Calu3 (cell line): ENCODE measurements around the gene FAM149A. TPM values are rescaled to one million over a fixed set of nuclear protein-coding genes. Genes with fewer than 3 reads are reported as not detected.
A peak's percentile ranks its signal among the peaks of the same experiment; 100 is the strongest.

Source experiments
- BruUV-seq: library from RNA; stranded (reverse); fragments of 400-500 nt; replicated peaks from 2 replicates; lab custom pipeline; 2021; lab: Mats Ljungman, UMichigan
- CTCF ChIA-PET: fragments of 300-600 bp; sonication (Branson Sonifier 250); formaldehyde crosslinking; loops from one replicate; lab custom pipeline; 2022; ENCODE audit warnings: antibody characterized with exemption; lab: Charles Lee
- DNase-seq: peaks from one replicate; pipeline ENCODE4 v3.0.0; 2022
- H3K27ac Mint-ChIP-seq: one replicate; pipeline ENCODE4 v1.8.0; 2022; ENCODE audit warnings: mixed read lengths; ENCODE audit not compliant: unreplicated experiment
- H3K27me3 Mint-ChIP-seq: one replicate; pipeline ENCODE4 v1.8.0; 2022; ENCODE audit warnings: mixed read lengths; ENCODE audit not compliant: unreplicated experiment
- H3K36me3 Mint-ChIP-seq: one replicate; pipeline ENCODE4 v1.8.0; 2022; ENCODE audit warnings: mild to moderate bottlenecking, moderate library complexity, mixed read lengths; ENCODE audit not compliant: insufficient read depth, unreplicated experiment
- H3K4me1 Mint-ChIP-seq: one replicate; pipeline ENCODE4 v1.8.0; 2022; ENCODE audit warnings: mild to moderate bottlenecking, low read depth, mixed read lengths; ENCODE audit not compliant: unreplicated experiment
- H3K4me3 Mint-ChIP-seq: one replicate; pipeline ENCODE4 v1.8.0; 2022; ENCODE audit warnings: mild to moderate bottlenecking, low read depth, moderate library complexity, mixed read lengths; ENCODE audit not compliant: unreplicated experiment
- H3K9me3 Mint-ChIP-seq: one replicate; pipeline ENCODE4 v1.8.0; 2022; ENCODE audit warnings: low read depth, mixed read lengths; ENCODE audit not compliant: unreplicated experiment
- CTCF ChIP-seq: fragments of 200-600 bp; IDR thresholded peaks from one replicate; pipeline ENCODE4 v1.8.0; 2022; ENCODE audit warnings: antibody characterized with exemption; ENCODE audit not compliant: unreplicated experiment
- intact Hi-C: fragments of 100-400 bp; cut with micrococcal nuclease; formaldehyde crosslinking; loops from one replicate; pipeline ENCODE4 v1.10.0; 2022; ENCODE audit not compliant: unreplicated experiment
- total RNA-seq: library from RNA; stranded (reverse); gene quantifications from 2 replicates; pipeline ENCODE4 v1.2.3, GENCODE V29; 2022

FAM149A gene
- total RNA-seq, 1 experiment from 2014 or later, result 45.5 TPM

- CTCF ChIA-PET, result no interaction called here
- no peak for DNase-seq
- no peaks in the 10 kb centered on the region for H3K9me3 Mint-ChIP-seq
- BruUV-seq, result no TSS peak
- no peak for TF ChIP-seq CTCF
- H3K27ac Mint-ChIP-seq, result no peak overlapping the region
- intact Hi-C loops, result no loop called here
- H3K36me3 Mint-ChIP-seq, result no peaks in the 10 kb centered on the region
- H3K27me3 Mint-ChIP-seq, result no peaks in the 10 kb centered on the region
- peaks cover 13% of the 10 kb centered on the region for H3K4me1 Mint-ChIP-seq
- H3K4me3 Mint-ChIP-seq, result no peak overlapping the region
Measured at GRCh38 chr4:186082221-186082620, 22.3 kb upstream of the FAM149A start.

- H3K27me3 Mint-ChIP-seq, result no peaks in the 10 kb centered on the region
- CTCF ChIA-PET, result no interaction called here
- TF ChIP-seq CTCF, result no peak
- DNase-seq, result no peak
- no peak overlapping the region for H3K4me3 Mint-ChIP-seq
- intact Hi-C loops, result no loop called here
- peak overlapping the region; percentile 88 for H3K27ac Mint-ChIP-seq
- no peaks in the 10 kb centered on the region for H3K36me3 Mint-ChIP-seq
- BruUV-seq, result no TSS peak
- H3K4me1 Mint-ChIP-seq, result peaks cover 14% of the 10 kb centered on the region
- no peaks in the 10 kb centered on the region for H3K9me3 Mint-ChIP-seq
Measured at GRCh38 chr4:186088523-186088922, 16.0 kb upstream of the FAM149A start.

DNA sequence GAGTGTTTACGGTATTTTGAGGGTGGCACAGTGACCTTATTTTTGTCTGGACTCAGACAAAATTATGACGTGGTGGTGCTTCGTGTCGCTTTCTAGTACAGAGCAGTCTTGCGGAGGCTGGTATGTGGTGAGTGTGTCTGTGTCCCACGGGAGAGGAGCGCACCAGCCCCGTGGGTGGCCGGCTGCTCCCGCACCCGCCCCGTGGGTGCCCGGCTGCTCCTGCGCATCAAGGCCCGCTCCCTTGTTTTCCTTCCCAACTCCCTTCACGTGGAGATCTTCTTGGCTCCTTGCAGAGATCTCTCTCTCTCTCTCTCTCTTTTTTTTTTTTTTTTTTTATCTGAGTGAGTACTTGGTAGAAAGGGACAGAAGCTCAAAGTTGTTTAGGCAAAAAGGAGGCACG is 12.2 kb upstream of the FAM149A start:
- Mint-ChIP-seq H3K9me3 (no peaks in the 10 kb centered on the region), H3K4me1 (peaks cover 14% of the 10 kb centered on the region), H3K36me3 (no peaks in the 10 kb centered on the region), H3K27me3 (peaks cover 22% of the 10 kb centered on the region), H3K4me3 (no peak overlapping the region), H3K27ac (no peak overlapping the region)
- CTCF ChIA-PET, result no interaction called here
- TF ChIP-seq CTCF, result no peak
- no peak for DNase-seq
- BruUV-seq, result no TSS peak
- intact Hi-C loops, result no loop called here

- no peak for DNase-seq
- Mint-ChIP-seq H3K36me3 (no peaks in the 10 kb centered on the region), H3K4me1 (no peaks in the 10 kb centered on the region), H3K9me3 (no peaks in the 10 kb centered on the region), H3K27ac (no peak overlapping the region), H3K4me3 (no peak overlapping the region), H3K27me3 (peaks cover 22% of the 10 kb centered on the region)
- CTCF ChIA-PET, result no interaction called here
- intact Hi-C loops, result no loop called here
- no TSS peak for BruUV-seq
- TF ChIP-seq CTCF, result no peak
Measured at GRCh38 chr4:186095406-186095805, 9.1 kb upstream of the FAM149A start.
